SK-N-SH treated with all-trans-retinoic acid at 6 μM for 48 hours (cell line): ENCODE data around the gene PRUNE2.
"Not testable (repeated sequence)": the region's sequence is repeated elsewhere in the genome, so short reads cannot be mapped to it uniquely, and the experiment has no call there.

Source experiments
- ATAC-seq: fragments of 200-7000 bp; cut with Tn5 transposase; 3 replicates; pipeline ENCODE4 v1.9.1; 2020; ENCODE audit warnings: mild to moderate bottlenecking, moderate library complexity
- ARNTL ChIP-seq: fragments of 450-650 bp; formaldehyde crosslinking; IDR thresholded peaks from 2 replicates; pipeline ENCODE4 v1.5.0; 2020; ENCODE audit warnings: low read depth, mild to moderate bottlenecking, moderate library complexity, borderline replicate concordance
- BACH2 ChIP-seq: fragments of 250-450 bp; sonication (Bioruptor Pico); IDR thresholded peaks from 2 replicates; pipeline ENCODE4 v1.9.0; 2021; ENCODE audit warnings: mild to moderate bottlenecking, borderline replicate concordance
- CREB5 ChIP-seq: fragments of 250-450 bp; sonication (Bioruptor Pico); IDR thresholded peaks from 2 replicates; pipeline ENCODE4 v1.5.1; 2020; ENCODE audit warnings: low read depth, mild to moderate bottlenecking, moderate library complexity
- CSDC2 ChIP-seq: fragments of 250-450 bp; sonication (Bioruptor Pico); IDR thresholded peaks from 2 replicates; pipeline ENCODE4 v1.5.0; 2020; ENCODE audit warnings: mild to moderate bottlenecking, moderate library complexity
- CSRNP3 ChIP-seq: fragments of 250-450 bp; sonication (Bioruptor Pico); IDR thresholded peaks from 2 replicates; pipeline ENCODE4 v1.5.1; 2021; ENCODE audit warnings: mild to moderate bottlenecking, moderate library complexity
- ESRRG ChIP-seq: fragments of 250-450 bp; sonication (Bioruptor Pico); IDR thresholded peaks from 2 replicates; pipeline ENCODE4 v1.6.1; 2021; ENCODE audit warnings: mild to moderate bottlenecking
- GLIS3 ChIP-seq: fragments of 250-450 bp; sonication (Bioruptor Pico); IDR thresholded peaks from 2 replicates; pipeline ENCODE4 v1.5.0; 2020; ENCODE audit warnings: mild to moderate bottlenecking, moderate library complexity
- ISL1 ChIP-seq: fragments of 250-450 bp; sonication (Bioruptor Pico); IDR thresholded peaks from 2 replicates; pipeline ENCODE4 v2.1.2; 2022; ENCODE audit warnings: mild to moderate bottlenecking, moderate library complexity
- OSR1 ChIP-seq: fragments of 250-450 bp; sonication (Bioruptor Pico); IDR thresholded peaks from 2 replicates; pipeline ENCODE4 v1.8.0; 2022; ENCODE audit warnings: moderate library complexity, mild to moderate bottlenecking, inconsistent platforms
- PATZ1 ChIP-seq: fragments of 250-450 bp; sonication (Bioruptor Pico); IDR thresholded peaks from 2 replicates; pipeline ENCODE4 v1.8.0; 2020; ENCODE audit warnings: mild to moderate bottlenecking, moderate library complexity, borderline replicate concordance
- POU6F1 ChIP-seq: fragments of 250-450 bp; sonication (Bioruptor Pico); IDR thresholded peaks from 2 replicates; pipeline ENCODE4 v1.8.0; 2021; ENCODE audit warnings: low read depth, mild to moderate bottlenecking, moderate library complexity, borderline replicate concordance
- PPARA ChIP-seq: fragments of 250-450 bp; sonication (Bioruptor Pico); IDR thresholded peaks from 2 replicates; pipeline ENCODE4 v1.5.0; 2020; ENCODE audit warnings: mild to moderate bottlenecking, borderline replicate concordance
- RARB ChIP-seq: fragments of 250-450 bp; sonication (Bioruptor Pico); IDR thresholded peaks from 2 replicates; pipeline ENCODE4 v1.8.0; 2021; ENCODE audit warnings: mild to moderate bottlenecking, moderate library complexity
- SNAI2 ChIP-seq: fragments of 250-450 bp; sonication (Bioruptor Pico); IDR thresholded peaks from 2 replicates; pipeline ENCODE4 v1.5.0; 2020; ENCODE audit warnings: mild to moderate bottlenecking, moderate library complexity
- TCF4 ChIP-seq: fragments of 250-450 bp; sonication (Bioruptor Pico); IDR thresholded peaks from 2 replicates; pipeline ENCODE4 v1.8.0; 2021; ENCODE audit warnings: mild to moderate bottlenecking, moderate library complexity, borderline replicate concordance
- TOX ChIP-seq: fragments of 250-450 bp; sonication (Bioruptor Pico); IDR thresholded peaks from 2 replicates; pipeline ENCODE4 v1.8.0; 2021; ENCODE audit warnings: mild to moderate bottlenecking, moderate library complexity, borderline replicate concordance
- TSHZ2 ChIP-seq: fragments of 250-450 bp; sonication (Bioruptor Pico); IDR thresholded peaks from 2 replicates; pipeline ENCODE4 v1.5.0; 2020; ENCODE audit warnings: mild to moderate bottlenecking, moderate library complexity
- ZC3H10 ChIP-seq: fragments of 250-450 bp; sonication (Bioruptor Pico); IDR thresholded peaks from 2 replicates; pipeline ENCODE4 v1.5.1; 2021; ENCODE audit warnings: mild to moderate bottlenecking, moderate library complexity
- ZFP3 ChIP-seq: fragments of 250-450 bp; sonication (Bioruptor Pico); IDR thresholded peaks from 2 replicates; pipeline ENCODE4 v1.5.0; 2020; ENCODE audit warnings: mild to moderate bottlenecking, moderate library complexity
- ZFP30 ChIP-seq: fragments of 450-650 bp; formaldehyde crosslinking; IDR thresholded peaks from 2 replicates; pipeline ENCODE4 v1.5.0; 2022; ENCODE audit warnings: mild to moderate bottlenecking, moderate library complexity
- ZNF565 ChIP-seq: fragments of 450-650 bp; formaldehyde crosslinking; conservative IDR thresholded peaks from 2 replicates; pipeline ENCODE4 v1.5.0; 2020; ENCODE audit warnings: low read depth, mild to moderate bottlenecking, moderate library complexity
- ZNF70 ChIP-seq: fragments of 450-650 bp; formaldehyde crosslinking; IDR thresholded peaks from 2 replicates; pipeline ENCODE4 v1.5.0; 2020; ENCODE audit warnings: mild to moderate bottlenecking, moderate library complexity
- ZNF8 ChIP-seq: fragments of 450-650 bp; formaldehyde crosslinking; IDR thresholded peaks from 2 replicates; pipeline ENCODE4 v1.5.0; 2020; ENCODE audit warnings: mild to moderate bottlenecking, moderate library complexity

The PRUNE2 gene

GRCh38 chr9:76751001-76751400 lies 154.9 kb downstream of the PRUNE2 start:
- ATAC-seq: no peak
- TF ChIP-seq ESRRG (CRISPR knock-in tag): no peak
- TF ChIP-seq ZFP30 (CRISPR knock-in tag): no peak
- TF ChIP-seq ZC3H10 (CRISPR knock-in tag): no peak
- TF ChIP-seq SNAI2: no peak
- TF ChIP-seq TOX: no peak
- TF ChIP-seq ARNTL (CRISPR knock-in tag): no peak
- TF ChIP-seq ISL1 (CRISPR knock-in tag): no peak
- no peak for TF ChIP-seq ZNF565 (CRISPR knock-in tag)

- TF ChIP-seq TCF4 (no peak), OSR1 (CRISPR knock-in tag) (no peak), ZNF565 (CRISPR knock-in tag) (no peak), BACH2 (no peak), RARB (CRISPR knock-in tag) (no peak), CSDC2 (CRISPR knock-in tag) (no peak), ESRRG (CRISPR knock-in tag) (no peak), PPARA (CRISPR knock-in tag) (no peak), TSHZ2 (no peak), ARNTL (CRISPR knock-in tag) (no peak), CSRNP3 (CRISPR knock-in tag) (no peak)
- ATAC-seq: no peak
Observed at GRCh38 chr9:76744336-76744735, 161.6 kb downstream of the PRUNE2 start.

- TF ChIP-seq ZC3H10 (CRISPR knock-in tag) (no peak), RARB (CRISPR knock-in tag) (no peak), ZNF8 (CRISPR knock-in tag) (no peak), ZFP30 (CRISPR knock-in tag) (no peak), ZNF70 (no peak), SNAI2 (no peak), GLIS3 (CRISPR knock-in tag) (no peak), TSHZ2 (no peak), OSR1 (CRISPR knock-in tag) (no peak), PPARA (CRISPR knock-in tag) (no peak), ARNTL (CRISPR knock-in tag) (no peak), CREB5 (CRISPR knock-in tag) (no peak), PATZ1 (CRISPR knock-in tag) (no peak), POU6F1 (CRISPR knock-in tag) (no peak), ZFP3 (CRISPR knock-in tag) (no peak), CSRNP3 (CRISPR knock-in tag) (no peak), TOX (no peak), ESRRG (CRISPR knock-in tag) (no peak), TCF4 (no peak)
- no peak for ATAC-seq
Observed at GRCh38 chr9:76743931-76744330, 162.0 kb downstream of the PRUNE2 start.

GRCh38 chr9:76742890-76743289 lies 163.0 kb downstream of the PRUNE2 start:
- not testable (repeated sequence) for ATAC-seq
